ENCODE measurements around the gene B2M. TPM values are rescaled to one million over a fixed set of nuclear protein-coding genes. Genes with fewer than 3 reads are reported as not detected.

B2M gene
- total and polyA plus RNA-seq, 2 of the 13 experiments (the other 11 are each of a cell fraction or from before 2014, with no cell fraction given) = 784 to 857 TPM

DNA sequence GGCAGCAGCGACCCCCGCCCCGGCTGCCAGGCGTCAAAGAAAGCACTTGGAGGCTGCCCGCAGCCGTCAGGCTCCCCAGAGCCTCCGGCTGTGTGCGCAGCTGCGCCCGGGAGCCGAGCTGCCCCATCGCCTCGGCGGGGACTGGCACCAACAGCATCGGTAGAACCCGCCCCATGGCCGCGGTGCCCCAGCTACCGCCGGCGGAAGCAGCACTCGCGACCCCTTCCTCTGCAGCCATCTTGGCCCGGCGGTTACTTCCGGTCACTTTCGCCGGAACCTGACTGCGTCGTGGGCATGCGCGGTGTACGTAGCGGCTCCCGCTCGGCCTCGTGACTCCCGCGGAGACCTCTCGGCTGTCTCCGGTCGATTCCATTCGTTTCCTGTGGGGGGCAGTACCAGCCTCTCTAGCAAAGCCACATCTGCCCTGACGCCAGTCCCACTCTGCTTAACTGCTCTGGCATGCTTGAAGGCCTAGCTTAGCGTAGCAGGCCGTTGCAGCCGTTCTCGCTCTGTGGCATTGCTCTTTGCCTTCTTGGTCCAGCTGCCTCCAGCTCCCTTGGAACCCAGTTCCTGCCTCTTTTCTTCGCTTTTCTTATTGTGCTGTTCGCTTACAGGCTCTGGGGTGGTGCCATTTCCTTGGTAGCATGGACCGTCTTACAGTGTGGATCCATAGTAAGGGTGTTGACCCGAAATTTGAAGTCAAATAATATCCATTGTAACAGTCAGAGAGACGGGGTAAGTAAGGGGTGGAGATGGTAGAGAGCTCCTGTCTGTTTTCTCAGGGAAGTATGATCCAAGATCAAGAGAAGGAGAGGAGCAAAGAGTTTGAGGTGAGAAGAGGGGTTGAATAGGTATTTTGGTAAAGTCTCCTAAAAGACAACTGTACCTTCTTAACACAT is 47.7 kb upstream of the B2M start, which contains the start of gene SPG11 (continued):
- TF ChIP-seq TSC22D2 (CRISPR knock-in tag; IDR thresholded peaks at IDR 0.05; ENCODE audit: borderline replicate concordance) (no peak), ZC3H13 (CRISPR knock-in tag; IDR thresholded peaks at IDR 0.05) (peak; percentile 81), ZNF816 (CRISPR knock-in tag; IDR thresholded peaks at IDR 0.05; ENCODE audit: borderline replicate concordance) (peak; percentile 63; the same call in 1 of the 2 replicates), FOSL1 (CRISPR knock-in tag; IDR thresholded peaks at IDR 0.05; ENCODE audit: borderline replicate concordance) (no peak), GATAD2A (CRISPR knock-in tag; IDR thresholded peaks at IDR 0.05) (no peak; the same call in 1 of the 2 replicates), ZMAT5 (CRISPR knock-in tag; IDR thresholded peaks at IDR 0.05; ENCODE audit: borderline replicate concordance, low read depth) (no peak), REL (CRISPR knock-in tag; conservative IDR thresholded peaks at IDR 0.05) (peak; percentile 89), NFIC (IDR thresholded peaks at IDR 0.05; ENCODE audit: low read length) (no peak), PHF21A (CRISPR knock-in tag; IDR thresholded peaks at IDR 0.05) (peak; percentile 64; the same call in 1 of the 2 replicates), JDP2 (CRISPR knock-in tag; IDR thresholded peaks at IDR 0.05; ENCODE audit: borderline replicate concordance) (0 out of 2 replicates have a peak, but pooled peaks have one; percentile 26), ZBTB7B (CRISPR knock-in tag; IDR thresholded peaks at IDR 0.05) (peak; percentile 56; the same call in 1 of the 2 replicates), ZNF709 (CRISPR knock-in tag; IDR thresholded peaks at IDR 0.05) (peak; percentile 91; the same call in 1 of the 2 replicates), ZNF546 (CRISPR knock-in tag; conservative IDR thresholded peaks at IDR 0.05) (peak; percentile 88), ZMYM3 (CRISPR knock-in tag; IDR thresholded peaks at IDR 0.05) (no peak)
- TF ChIP-seq, protein P1, sequence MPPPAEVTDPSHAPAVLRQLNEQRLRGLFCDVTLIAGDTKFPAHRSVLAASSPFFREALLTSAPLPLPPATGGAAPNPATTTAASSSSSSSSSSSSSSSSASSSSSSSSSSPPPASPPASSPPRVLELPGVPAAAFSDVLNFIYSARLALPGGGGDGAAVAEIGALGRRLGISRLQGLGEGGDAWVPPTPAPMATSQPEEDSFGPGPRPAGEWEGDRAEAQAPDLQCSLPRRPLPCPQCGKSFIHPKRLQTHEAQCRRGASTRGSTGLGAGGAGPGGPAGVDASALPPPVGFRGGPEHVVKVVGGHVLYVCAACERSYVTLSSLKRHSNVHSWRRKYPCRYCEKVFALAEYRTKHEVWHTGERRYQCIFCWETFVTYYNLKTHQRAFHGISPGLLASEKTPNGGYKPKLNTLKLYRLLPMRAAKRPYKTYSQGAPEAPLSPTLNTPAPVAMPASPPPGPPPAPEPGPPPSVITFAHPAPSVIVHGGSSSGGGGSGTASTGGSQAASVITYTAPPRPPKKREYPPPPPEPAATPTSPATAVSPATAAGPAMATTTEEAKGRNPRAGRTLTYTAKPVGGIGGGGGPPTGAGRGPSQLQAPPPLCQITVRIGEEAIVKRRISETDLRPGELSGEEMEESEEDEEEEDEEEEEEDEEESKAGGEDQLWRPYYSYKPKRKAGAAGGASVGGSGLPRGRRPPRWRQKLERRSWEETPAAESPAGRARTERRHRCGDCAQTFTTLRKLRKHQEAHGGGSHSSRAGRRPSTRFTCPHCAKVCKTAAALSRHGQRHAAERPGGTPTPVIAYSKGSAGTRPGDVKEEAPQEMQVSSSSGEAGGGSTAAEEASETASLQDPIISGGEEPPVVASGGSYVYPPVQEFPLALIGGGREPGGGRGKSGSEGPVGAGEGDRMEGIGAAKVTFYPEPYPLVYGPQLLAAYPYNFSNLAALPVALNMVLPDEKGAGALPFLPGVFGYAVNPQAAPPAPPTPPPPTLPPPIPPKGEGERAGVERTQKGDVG (CRISPR knock-in tag; IDR thresholded peaks at IDR 0.05; ENCODE audit: borderline replicate concordance) = peak; percentile 55; the same call in 1 of the 2 replicates
- TF ChIP-seq, protein P2, sequence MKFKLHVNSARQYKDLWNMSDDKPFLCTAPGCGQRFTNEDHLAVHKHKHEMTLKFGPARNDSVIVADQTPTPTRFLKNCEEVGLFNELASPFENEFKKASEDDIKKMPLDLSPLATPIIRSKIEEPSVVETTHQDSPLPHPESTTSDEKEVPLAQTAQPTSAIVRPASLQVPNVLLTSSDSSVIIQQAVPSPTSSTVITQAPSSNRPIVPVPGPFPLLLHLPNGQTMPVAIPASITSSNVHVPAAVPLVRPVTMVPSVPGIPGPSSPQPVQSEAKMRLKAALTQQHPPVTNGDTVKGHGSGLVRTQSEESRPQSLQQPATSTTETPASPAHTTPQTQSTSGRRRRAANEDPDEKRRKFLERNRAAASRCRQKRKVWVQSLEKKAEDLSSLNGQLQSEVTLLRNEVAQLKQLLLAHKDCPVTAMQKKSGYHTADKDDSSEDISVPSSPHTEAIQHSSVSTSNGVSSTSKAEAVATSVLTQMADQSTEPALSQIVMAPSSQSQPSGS (CRISPR knock-in tag; IDR thresholded peaks at IDR 0.05) = peak; percentile 66
- TF ChIP-seq, protein P3, sequence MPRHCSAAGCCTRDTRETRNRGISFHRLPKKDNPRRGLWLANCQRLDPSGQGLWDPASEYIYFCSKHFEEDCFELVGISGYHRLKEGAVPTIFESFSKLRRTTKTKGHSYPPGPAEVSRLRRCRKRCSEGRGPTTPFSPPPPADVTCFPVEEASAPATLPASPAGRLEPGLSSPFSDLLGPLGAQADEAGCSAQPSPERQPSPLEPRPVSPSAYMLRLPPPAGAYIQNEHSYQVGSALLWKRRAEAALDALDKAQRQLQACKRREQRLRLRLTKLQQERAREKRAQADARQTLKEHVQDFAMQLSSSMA (CRISPR knock-in tag; IDR thresholded peaks at IDR 0.05) = peak; percentile 93; the same call in 1 of the 2 replicates
